ENCODE data around the gene PPP2R3B.

DNA sequence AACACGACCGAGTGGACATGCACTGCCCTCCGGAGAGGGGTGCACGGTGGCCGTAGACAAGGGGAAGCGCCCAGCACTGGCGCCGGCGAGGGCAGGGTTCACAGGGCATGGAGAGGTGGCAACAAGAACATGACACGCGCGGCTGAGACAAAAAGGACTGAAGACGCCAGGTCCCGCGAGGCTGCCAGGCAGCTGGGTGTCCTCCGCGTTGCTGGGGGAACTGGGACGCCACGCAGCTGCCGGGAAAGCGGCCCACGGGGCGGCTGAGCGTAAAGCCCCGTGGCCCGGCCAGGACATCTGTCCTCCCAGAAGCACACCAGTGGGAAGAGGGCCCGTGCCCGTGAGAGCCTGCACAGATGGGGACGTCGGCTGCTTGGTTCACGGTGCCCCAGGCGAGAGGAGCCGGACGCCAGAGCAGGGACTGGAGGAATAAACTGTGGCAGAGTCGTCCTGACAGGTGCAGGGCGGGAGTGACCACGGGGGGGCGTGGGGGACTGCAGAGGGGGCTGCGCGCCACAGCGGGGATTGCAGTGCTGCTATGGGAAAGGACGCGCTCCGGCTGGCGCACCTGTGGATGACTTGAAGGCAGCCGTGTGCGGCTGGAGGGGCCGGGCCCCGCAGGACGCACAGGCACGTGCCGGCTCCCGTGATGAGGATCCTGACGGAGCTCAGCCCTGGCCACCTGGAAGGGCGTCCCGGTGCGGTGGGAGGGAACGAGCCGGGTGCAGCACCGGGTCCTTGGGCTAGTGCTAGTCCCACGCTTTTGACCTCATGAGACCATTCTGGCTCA, 36.0 kb downstream of the PPP2R3B start:
- no peak for TF ChIP-seq EZH2phosphoT487 (IDR thresholded peaks at IDR 0.05; ENCODE audit: low read depth)
- TF ChIP-seq, protein P1, sequence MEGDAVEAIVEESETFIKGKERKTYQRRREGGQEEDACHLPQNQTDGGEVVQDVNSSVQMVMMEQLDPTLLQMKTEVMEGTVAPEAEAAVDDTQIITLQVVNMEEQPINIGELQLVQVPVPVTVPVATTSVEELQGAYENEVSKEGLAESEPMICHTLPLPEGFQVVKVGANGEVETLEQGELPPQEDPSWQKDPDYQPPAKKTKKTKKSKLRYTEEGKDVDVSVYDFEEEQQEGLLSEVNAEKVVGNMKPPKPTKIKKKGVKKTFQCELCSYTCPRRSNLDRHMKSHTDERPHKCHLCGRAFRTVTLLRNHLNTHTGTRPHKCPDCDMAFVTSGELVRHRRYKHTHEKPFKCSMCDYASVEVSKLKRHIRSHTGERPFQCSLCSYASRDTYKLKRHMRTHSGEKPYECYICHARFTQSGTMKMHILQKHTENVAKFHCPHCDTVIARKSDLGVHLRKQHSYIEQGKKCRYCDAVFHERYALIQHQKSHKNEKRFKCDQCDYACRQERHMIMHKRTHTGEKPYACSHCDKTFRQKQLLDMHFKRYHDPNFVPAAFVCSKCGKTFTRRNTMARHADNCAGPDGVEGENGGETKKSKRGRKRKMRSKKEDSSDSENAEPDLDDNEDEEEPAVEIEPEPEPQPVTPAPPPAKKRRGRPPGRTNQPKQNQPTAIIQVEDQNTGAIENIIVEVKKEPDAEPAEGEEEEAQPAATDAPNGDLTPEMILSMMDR (IDR thresholded peaks at IDR 0.05; ENCODE audit: low read depth, low read length) = no peak
